Tibial nerve (tissue), 4 donors: Measurements from ENCODE around the gene TMEM132D. TPM values are rescaled to one million over a fixed set of nuclear protein-coding genes. Genes with fewer than 3 reads are reported as not detected.

Experiments used
- DNase-seq, 2 donors: peaks; one replicate each; pipeline ENCODE4 v3.0.0-alpha.2; 2019; ENCODE audit warnings: low spot score in 2 of 2
- H3K27ac ChIP-seq, 4 donors: fragments of 200-600 bp; sonication (generic) in 3 of 4; one replicate each; pipeline ENCODE4 v1.5.1; 2017 to 2019; ENCODE audit warnings: mild to moderate bottlenecking in 1 of 4
- H3K27me3 ChIP-seq, 2 donors: fragments of 200-600 bp; sonication (generic) in 1 of 2; one replicate each; pipeline versions ENCODE4 v1.5.1 to v1.6.0; 2017 to 2019
- H3K36me3 ChIP-seq, 3 donors: fragments of 200-600 bp; sonication (generic); one replicate each; pipeline ENCODE4 v1.5.1; 2018 to 2019
- H3K4me1 ChIP-seq, 4 donors: fragments of 200-600 bp; sonication (generic) in 3 of 4; one replicate each; pipeline ENCODE4 v1.5.1; 2017 to 2019
- H3K4me3 ChIP-seq, 4 donors: fragments of 200-600 bp; sonication (generic) in 3 of 4; one replicate each; pipeline ENCODE4 v1.5.1; 2017 to 2019; ENCODE audit warnings: mild to moderate bottlenecking in 1 of 4, moderate library complexity in 1 of 4
- H3K9me3 ChIP-seq, 4 donors: fragments of 200-600 bp; sonication (generic) in 3 of 4; one replicate each; pipeline ENCODE4 v1.5.1; 2017 to 2019
- EP300 ChIP-seq, 2 donors: sonication (generic); formaldehyde crosslinking; IDR thresholded peaks; one replicate each; pipeline ENCODE4 v1.6.1; 2017; ENCODE audit warnings: antibody characterized with exemption in 2 of 2, mild to moderate bottlenecking in 1 of 2
- POLR2A ChIP-seq, 2 donors: fragments of 450-650 bp; IDR thresholded peaks; one replicate each; pipeline ENCODE4 v1.6.1; 2017; ENCODE audit warnings: antibody characterized with exemption in 2 of 2, mild to moderate bottlenecking in 2 of 2, moderate library complexity in 2 of 2
- WGBS, 2 donors: methylation state at CpG; one replicate each; pipeline ENCODE4 v1.1.5; 2018; 5-methylcytosine and 5-hydroxymethylcytosine counted together
- total RNA-seq, 4 donors: library from RNA; depleted of rRNA; stranded (reverse); fragments of >200 nt; gene quantifications; one replicate each; pipeline ENCODE4 v1.1.0, GENCODE V29; 2016
- TF ChIP-seq, protein P1 (sequence below), 5 experiments: fragments of 200-600 bp in 3 of 5; fragments of 450-650 bp in 2 of 5; sonication (generic) in 3 of 5; IDR thresholded peaks; one replicate each; pipeline ENCODE4 v1.5.1; 2016 to 2019; ENCODE audit warnings: antibody characterized with exemption in 5 of 5, mild to moderate bottlenecking in 3 of 5, moderate library complexity in 2 of 5

The TMEM132D gene
- total RNA-seq, 4 donors from 2014 or later, result under 0.01 to 0.21 TPM; not detected in 2

DNA sequence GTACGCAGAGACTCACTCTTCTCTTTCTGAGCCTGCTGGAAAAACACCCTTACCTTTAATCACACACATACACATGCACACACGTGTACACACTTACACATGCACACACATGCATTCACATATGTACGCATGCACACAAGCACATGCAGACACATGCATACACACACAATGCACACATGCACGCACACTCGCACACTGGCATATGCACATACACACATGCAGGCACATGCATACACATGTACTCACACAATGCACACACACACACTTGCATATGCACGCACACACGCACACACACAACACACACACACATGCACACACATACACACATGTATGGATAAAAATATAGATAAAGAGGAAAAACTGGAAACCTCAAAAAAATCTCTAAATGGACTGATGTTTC, 801.6 kb downstream of the TMEM132D start:
- Histone ChIP-seq H3K4me3 (no peak overlapping the region), H3K36me3 (no peaks in the 10 kb centered on the region), H3K27ac (no peak overlapping the region), H3K9me3 (peaks cover 0 to 34% (median 0%) of the 10 kb centered on the region in 4 donors), H3K4me1 (no peaks in the 10 kb centered on the region), H3K27me3 (no peaks in the 10 kb centered on the region)
- WGBS, 2 donors, result 81 to 88% methylated on average over 7 of the region's 7 CpGs
- TF ChIP-seq, protein P1, sequence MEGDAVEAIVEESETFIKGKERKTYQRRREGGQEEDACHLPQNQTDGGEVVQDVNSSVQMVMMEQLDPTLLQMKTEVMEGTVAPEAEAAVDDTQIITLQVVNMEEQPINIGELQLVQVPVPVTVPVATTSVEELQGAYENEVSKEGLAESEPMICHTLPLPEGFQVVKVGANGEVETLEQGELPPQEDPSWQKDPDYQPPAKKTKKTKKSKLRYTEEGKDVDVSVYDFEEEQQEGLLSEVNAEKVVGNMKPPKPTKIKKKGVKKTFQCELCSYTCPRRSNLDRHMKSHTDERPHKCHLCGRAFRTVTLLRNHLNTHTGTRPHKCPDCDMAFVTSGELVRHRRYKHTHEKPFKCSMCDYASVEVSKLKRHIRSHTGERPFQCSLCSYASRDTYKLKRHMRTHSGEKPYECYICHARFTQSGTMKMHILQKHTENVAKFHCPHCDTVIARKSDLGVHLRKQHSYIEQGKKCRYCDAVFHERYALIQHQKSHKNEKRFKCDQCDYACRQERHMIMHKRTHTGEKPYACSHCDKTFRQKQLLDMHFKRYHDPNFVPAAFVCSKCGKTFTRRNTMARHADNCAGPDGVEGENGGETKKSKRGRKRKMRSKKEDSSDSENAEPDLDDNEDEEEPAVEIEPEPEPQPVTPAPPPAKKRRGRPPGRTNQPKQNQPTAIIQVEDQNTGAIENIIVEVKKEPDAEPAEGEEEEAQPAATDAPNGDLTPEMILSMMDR (IDR thresholded peaks at IDR 0.05), result no peak
- TF ChIP-seq POLR2A (IDR thresholded peaks at IDR 0.05) (no peak), EP300 (IDR thresholded peaks at IDR 0.05) (no peak)
- no peak for DNase-seq

DNA sequence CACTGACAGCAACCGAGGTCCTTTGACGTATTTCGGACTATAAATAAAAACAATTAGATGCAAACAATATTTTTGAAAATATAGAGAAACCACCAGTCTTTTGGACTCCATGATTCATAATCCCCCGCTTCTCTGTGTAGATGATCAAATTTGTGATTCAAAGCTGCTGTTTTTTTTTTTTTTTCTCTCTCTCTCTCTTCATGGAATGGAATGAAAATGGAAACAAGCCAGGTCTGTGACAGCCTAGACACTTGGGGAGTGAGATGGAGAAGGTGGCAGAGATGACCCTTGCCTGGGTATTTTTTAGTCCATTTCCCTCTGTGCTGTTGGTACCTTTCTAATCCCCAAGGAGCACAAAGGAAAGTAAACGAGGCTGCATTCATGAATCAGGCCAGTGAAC, 802.0 kb downstream of the TMEM132D start:
- Histone ChIP-seq H3K27me3 (no peaks in the 10 kb centered on the region), H3K4me3 (no peak overlapping the region), H3K4me1 (no peaks in the 10 kb centered on the region), H3K27ac (no peak overlapping the region), H3K36me3 (no peaks in the 10 kb centered on the region), H3K9me3 (peaks cover 0 to 32% (median 0%) of the 10 kb centered on the region in 4 donors)
- 76 to 82% methylated on average over 5 of the region's 5 CpGs for WGBS, 2 donors
- no peak for DNase-seq
- TF ChIP-seq, protein P1 (IDR thresholded peaks at IDR 0.05), result no peak
- TF ChIP-seq EP300 (IDR thresholded peaks at IDR 0.05) (no peak), POLR2A (IDR thresholded peaks at IDR 0.05) (no peak)

DNA sequence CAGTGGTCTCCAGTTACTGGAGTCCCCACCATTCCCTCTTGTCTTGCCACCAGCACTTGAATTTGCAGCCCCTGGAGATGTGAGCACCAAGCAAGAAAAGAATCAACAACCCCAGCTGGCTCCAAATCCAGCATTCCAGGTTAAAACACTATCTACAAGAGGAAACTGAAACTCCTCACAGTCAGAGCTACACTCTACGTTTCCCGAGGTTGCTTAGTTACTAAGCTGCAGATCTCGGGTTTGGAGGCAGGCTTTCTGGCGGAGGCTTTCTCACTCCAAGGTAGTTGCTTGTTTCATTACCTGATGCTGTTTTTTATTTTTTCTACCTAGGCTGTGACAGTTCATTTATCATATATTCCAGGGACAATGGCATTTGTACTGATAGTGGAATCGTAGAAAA, 802.4 kb downstream of the TMEM132D start:
- H3K27ac ChIP-seq, result no peak overlapping the region

DNA sequence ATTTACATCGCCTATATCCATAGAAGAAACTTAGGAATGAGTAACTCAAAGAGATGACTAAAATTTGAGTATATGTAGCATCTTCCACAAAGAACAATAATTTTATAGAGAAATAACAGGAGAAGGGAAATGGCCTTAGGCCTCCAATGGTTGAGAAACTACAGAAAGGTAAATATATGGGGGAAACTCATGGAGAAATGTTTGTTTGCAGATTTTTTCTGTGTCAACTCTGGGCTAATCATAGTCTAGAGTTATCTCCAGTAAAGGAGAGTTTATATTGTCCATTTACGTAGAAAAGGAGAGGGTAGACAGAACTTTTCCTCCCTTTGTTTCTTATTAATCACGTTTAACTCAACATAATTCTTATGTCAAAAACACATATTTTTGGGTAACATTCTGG, 806.4 kb downstream of the TMEM132D start:
- Histone ChIP-seq H3K27ac (no peak overlapping the region), H3K4me3 (no peak overlapping the region)
- WGBS, 2 donors, result 81 to 86% methylated on average over 3 of the region's 3 CpGs

More for the DNA sequence above, 802.4 kb downstream of the TMEM132D start:
- Histone ChIP-seq H3K4me1 (no peaks in the 10 kb centered on the region), H3K27me3 (no peaks in the 10 kb centered on the region), H3K4me3 (no peak overlapping the region), H3K36me3 (no peaks in the 10 kb centered on the region), H3K9me3 (peaks cover 0 to 29% (median 0%) of the 10 kb centered on the region in 4 donors)
- TF ChIP-seq, protein P1 (IDR thresholded peaks at IDR 0.05), result no peak
- no peak for TF ChIP-seq EP300 (IDR thresholded peaks at IDR 0.05)
- no peak for TF ChIP-seq POLR2A (IDR thresholded peaks at IDR 0.05)
- DNase-seq, result no peak
- WGBS, 2 donors, result 69 to 82% methylated on average over 5 of the region's 5 CpGs

DNA sequence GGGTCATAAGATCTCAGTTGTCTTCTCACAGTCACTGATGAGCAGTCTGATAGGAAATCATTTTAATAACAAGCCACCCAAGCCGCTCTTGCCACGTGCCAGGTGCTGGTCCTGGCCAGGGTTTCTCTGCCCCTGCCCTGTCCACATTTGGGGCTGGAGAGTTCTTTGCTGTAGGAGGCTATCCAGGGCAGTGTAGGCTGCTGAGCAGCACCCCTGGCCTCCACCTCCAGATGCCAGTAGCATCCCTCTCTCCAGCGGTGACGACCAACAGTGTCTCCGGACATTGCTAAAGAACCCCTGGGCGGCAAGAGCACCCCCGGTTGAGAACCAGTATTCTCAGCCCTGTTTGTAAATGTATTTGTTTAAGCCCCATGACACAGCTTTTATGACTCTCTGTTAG, 806.9 kb downstream of the TMEM132D start:
- Histone ChIP-seq H3K27ac (no peak overlapping the region), H3K4me1 (no peaks in the 10 kb centered on the region), H3K9me3 (peaks cover 0 to 24% (median 0%) of the 10 kb centered on the region in 4 donors), H3K4me3 (no peak overlapping the region), H3K27me3 (no peaks in the 10 kb centered on the region), H3K36me3 (no peaks in the 10 kb centered on the region)
- 74 to 82% methylated on average over 7 of the region's 7 CpGs for WGBS, 2 donors
- TF ChIP-seq POLR2A (IDR thresholded peaks at IDR 0.05), result no peak
- no peak for TF ChIP-seq EP300 (IDR thresholded peaks at IDR 0.05)
- TF ChIP-seq, protein P1 (IDR thresholded peaks at IDR 0.05), result no peak
- DNase-seq, result no peak

More for the DNA sequence above, 806.4 kb downstream of the TMEM132D start:
- Histone ChIP-seq H3K27me3 (no peaks in the 10 kb centered on the region), H3K9me3 (peaks cover 0 to 24% (median 0%) of the 10 kb centered on the region in 4 donors), H3K36me3 (no peaks in the 10 kb centered on the region), H3K4me1 (no peaks in the 10 kb centered on the region)
- no peak for DNase-seq
- TF ChIP-seq POLR2A (IDR thresholded peaks at IDR 0.05) (no peak), EP300 (IDR thresholded peaks at IDR 0.05) (no peak)
- TF ChIP-seq, protein P1 (IDR thresholded peaks at IDR 0.05), result no peak
